Caki2 (cell line): ENCODE data around the gene FAAH. TPM values are rescaled to one million over a fixed set of nuclear protein-coding genes. Genes with fewer than 3 reads are reported as not detected.
"Not testable (repeated sequence)": the region's sequence is repeated elsewhere in the genome, so short reads cannot be mapped to it uniquely, and the experiment has no call there.

Experiments used
- DNase-seq: peaks from one replicate; pipeline ENCODE4 v3.0.0-alpha.2; 2015; ENCODE audit warnings: low read depth
- in situ Hi-C: cut with HindIII; loops from 2 replicates; pipeline ENCODE4 v1.10.0; 2016; ENCODE audit warnings: low sequenced_read_pairs, low pct_unique_long_range_greater_than_20kb, mixed read lengths
- total RNA-seq: library from RNA; depleted of rRNA; stranded (reverse); fragments of >200 nt; shearing (Covaris generic); gene quantifications from 2 replicates; pipeline ENCODE4 v1.2.3, GENCODE V29; 2014; ENCODE audit warnings: low replicate concordance; rRNA removed

Gene FAAH
- 10.9 and 22.5 TPM in 2 replicates for total RNA-seq

- peak; percentile 65 for DNase-seq
- in situ Hi-C loops = no loop called here
Observed at GRCh38 chr1:46394108-46394871, at the start of gene FAAH. TSS of gene FAAH (plus strand) at chr1:46394317. CDS start at chr1:46394349, 32 bp downstream.

- no peak for DNase-seq
- in situ Hi-C loops = no loop called here
Observed at GRCh38 chr1:46344481-46344880, 49.6 kb upstream of the FAAH start.

GRCh38 chr1:46345281-46345680 lies 48.8 kb upstream of the FAAH start:
- in situ Hi-C loops = no loop called here
- DNase-seq = no peak

GRCh38 chr1:46352363-46352762 lies 41.8 kb upstream of the FAAH start:
- in situ Hi-C loops = no loop called here
- DNase-seq = no peak

GRCh38 chr1:46355920-46356319 lies 38.2 kb upstream of the FAAH start:
- DNase-seq, in situ Hi-C loops: not testable (repeated sequence)

GRCh38 chr1:46362158-46362557 lies 32.0 kb upstream of the FAAH start:
- no peak for DNase-seq
- in situ Hi-C loops = no loop called here

- no peak for DNase-seq
- in situ Hi-C loops = no loop called here
Observed at GRCh38 chr1:46363121-46363520, 31.0 kb upstream of the FAAH start.

DNA sequence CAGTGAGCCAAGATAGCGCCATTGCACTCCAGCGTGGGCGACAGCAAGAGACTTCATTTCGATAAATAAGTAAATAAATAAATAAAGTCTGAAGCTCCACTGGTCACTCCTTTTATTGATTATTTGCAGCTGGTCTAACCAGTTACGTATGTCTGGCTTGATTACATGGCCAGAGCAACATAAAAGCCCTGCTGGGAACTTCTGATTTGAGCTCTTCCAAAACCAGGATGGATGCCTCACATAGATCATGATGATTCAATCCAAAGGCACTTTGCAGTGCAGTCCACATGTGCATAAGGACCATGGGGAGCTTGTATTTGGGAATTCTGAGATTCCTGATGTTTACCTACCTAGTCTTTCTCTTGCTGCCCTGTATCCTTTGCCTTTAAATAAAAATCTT lies 29.5 kb upstream of the FAAH start:
- in situ Hi-C loops = no loop called here
- DNase-seq = no peak

DNA sequence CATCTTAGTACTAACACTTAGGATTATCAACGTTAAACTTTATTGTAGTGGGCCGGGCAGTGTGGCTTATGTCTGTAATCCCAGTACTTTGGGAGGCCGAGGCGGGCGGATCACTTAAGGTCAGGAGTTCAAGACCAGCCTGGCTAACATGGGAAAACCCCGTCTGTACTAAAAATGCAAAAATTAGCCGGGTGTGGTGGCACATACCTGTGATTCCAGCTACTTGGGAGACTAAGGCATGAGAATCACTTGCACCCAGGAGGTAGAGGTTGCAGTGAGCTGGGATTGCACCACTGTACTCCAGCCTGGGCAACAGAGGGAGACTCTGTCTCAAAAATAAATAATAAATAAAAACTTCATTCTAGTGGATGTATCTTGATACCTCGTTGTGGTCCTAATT lies 28.3 kb upstream of the FAAH start:
- DNase-seq, in situ Hi-C loops: not testable (repeated sequence)

DNA sequence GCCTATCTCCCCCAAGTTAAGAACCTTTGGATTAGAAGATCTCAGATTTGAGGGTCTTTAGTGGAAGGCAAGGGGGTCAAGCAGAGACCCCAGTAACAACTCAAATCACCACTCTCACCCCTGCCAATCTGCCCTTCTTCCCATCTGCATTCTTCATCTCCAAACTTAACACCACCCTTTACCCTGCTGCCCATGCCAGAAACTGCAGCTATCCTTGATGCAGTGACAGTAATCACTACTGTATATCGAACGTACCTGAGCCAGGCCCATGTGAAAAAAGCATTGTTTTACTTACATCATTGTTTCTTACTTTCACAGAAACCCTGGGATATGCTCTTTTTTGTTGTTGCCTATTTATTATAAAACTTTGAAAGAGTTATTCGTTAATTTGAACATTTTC lies 27.0 kb upstream of the FAAH start:
- DNase-seq = no peak
- in situ Hi-C loops = no loop called here

DNA sequence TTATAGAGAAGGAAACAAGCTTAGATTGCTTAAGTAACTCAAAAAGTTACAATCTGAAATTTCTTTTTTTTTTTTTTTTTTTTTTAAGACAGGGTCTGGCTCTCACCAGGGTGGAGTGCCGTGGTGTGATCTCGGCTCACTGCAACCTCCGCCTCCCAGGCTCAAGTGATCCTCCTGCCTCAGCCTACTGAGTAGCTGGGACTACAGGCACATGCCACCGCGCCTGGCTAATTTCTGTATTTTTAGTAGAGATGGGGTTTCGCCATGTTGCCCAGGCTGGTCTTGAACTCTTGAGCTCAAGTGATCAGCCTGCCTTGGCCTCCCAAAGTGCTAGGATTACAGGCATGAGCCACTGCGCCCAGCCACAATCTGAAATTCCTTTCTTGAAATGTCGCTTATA lies 26.4 kb upstream of the FAAH start:
- in situ Hi-C loops, DNase-seq: not testable (repeated sequence)

GRCh38 chr1:46368791-46369190 lies 25.3 kb upstream of the FAAH start:
- in situ Hi-C loops = no loop called here
- DNase-seq = peak; percentile 19

DNA sequence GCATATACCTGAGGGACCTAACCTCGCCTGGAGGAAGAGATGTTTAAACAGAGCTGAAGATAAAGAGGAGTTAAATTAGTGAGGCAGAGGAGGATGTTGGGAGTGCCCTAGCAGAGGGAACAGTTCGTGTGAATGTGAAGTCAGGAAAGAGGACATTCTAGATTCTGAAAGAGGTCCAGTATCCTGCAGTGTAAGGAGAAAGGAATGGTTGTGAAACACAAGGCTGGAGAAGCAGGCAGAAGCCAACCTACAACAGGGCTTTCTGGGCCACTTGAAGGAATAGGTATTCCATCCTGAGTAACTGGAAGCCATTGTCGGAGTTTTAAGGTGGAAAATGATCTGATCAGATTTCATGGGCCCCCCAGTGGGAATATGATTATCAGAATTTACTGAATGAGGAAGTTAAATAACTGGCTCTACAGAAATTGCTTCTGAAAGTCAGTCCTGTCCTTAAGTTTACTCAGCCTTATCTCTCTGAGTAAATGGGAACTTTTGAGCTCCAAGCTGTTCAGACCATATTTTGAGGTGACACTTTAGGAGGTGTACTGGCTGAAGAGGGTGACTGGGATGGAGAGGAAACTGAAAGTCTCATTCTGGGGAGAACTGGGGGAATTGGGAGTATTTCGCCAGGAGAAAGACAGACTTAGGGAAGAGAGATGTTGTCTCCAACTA lies 24.4 kb upstream of the FAAH start:
- DNase-seq = no peak
- in situ Hi-C loops = no loop called here

DNA sequence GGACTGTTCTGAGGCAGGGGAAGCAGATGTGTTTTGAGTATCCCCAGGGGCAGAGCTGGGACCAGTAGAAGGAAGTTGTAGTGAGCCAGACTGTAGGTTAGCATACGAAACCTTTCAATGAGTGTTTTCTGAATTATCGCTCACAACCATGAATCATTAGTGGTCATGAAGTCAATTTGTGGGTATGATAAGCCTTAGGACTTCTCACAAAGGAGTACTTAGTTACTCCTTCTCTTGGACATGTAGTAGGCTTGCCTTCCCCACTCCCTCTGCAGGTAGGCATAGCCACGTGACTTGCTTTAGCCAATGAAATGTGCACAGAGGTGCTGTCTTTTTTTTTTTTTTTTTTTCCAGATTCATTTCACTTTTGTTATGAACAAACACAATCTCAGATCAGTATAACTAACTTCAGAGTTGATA lies 23.9 kb upstream of the FAAH start:
- in situ Hi-C loops = no loop called here
- no peak for DNase-seq

- DNase-seq = no peak
- in situ Hi-C loops = no loop called here
Observed at GRCh38 chr1:46372431-46372830, 21.7 kb upstream of the FAAH start.

GRCh38 chr1:46379996-46380395 lies 14.1 kb upstream of the FAAH start:
- in situ Hi-C loops = no loop called here
- no peak for DNase-seq

- DNase-seq = no peak
- in situ Hi-C loops = no loop called here
Observed at GRCh38 chr1:46380508-46380907, 13.6 kb upstream of the FAAH start.

GRCh38 chr1:46393510-46393909 lies 607 bp upstream of the FAAH start:
- DNase-seq = no peak
- in situ Hi-C loops = no loop called here

- in situ Hi-C loops = no loop called here
- no peak for DNase-seq
Observed at GRCh38 chr1:46394872-46395465, 852 bp downstream of the FAAH start.
